ENCODE results near the gene CERS2.

CERS2 gene

DNA sequence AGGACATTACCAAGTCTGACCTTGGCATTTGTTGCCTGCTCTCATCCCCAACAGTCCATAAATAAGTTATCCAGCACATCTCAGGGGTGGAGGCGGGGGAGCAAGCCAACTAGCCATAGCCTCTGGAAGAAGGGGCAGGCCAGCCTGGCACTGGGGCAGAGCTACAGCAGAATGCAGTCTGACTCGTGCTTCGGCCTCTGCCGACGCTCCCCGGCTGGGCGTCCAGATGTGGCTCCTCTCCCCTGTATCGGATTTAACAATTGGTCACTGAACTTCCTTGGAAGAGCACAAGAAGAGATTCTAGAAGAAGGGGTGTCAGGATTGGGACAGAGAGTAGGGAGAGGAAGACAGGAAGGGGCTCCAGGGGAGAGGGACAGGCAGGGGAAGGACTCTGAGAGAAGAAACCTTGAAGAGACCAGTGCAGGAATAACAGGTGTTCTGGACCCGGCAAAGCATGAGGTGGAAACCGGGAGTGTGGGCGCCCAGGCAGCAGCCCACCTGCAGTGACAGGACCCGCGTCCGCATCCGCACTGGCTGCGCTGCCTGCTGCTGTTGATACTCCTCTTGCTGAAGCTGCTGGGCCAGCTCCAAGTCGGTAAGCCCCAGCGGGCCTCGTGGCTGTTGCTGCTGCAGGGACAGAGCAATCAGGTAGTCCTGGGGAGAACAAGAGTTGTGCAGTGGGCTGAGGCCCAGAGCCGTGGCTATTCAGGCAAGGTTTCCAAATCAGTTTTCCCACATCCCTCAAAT, 22.7 kb upstream of the CERS2 start:
- DNase-seq (ENCODE audit: low read depth) = no peak

DNA sequence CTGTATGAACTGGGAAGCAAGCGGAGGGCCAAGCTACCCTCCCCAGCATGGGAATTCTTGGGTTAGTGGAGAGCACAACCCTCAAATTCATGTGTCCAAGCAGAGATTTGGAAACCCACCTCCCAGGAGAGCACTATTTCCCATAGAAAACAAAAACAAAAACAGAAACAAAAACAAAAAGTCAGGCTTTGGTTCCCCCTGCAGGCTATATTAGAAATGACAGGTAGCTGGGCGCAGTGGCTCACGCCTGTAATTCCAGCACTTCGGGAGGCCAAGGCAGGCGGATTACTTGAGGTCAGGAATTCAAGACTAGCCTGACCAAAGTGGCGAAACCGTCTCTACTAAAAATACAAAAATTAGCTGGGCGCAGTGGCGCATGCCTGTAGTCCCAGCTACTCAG, 21.3 kb upstream of the CERS2 start:
- no peak for DNase-seq (ENCODE audit: low read depth)

DNA sequence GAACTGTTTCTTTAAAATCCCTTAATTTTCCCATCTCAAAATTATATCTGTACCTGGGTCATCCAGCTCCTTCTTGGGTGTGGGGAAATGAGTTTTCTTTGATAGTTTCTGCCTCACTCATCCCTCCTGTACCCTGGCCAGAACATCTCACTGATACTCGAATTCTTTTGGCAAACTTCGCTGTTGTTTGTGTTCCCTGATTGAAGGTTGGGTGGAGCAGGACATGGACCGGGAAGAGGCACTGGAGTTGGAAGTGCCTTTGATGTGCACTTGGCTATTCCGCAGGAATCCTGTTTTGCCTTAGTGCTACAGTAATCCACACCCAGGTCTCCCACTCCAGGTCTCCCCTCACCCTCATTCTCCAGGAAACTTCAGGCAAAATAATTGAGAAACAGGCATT, 20.8 kb upstream of the CERS2 start:
- DNase-seq (ENCODE audit: low read depth) = no peak

DNA sequence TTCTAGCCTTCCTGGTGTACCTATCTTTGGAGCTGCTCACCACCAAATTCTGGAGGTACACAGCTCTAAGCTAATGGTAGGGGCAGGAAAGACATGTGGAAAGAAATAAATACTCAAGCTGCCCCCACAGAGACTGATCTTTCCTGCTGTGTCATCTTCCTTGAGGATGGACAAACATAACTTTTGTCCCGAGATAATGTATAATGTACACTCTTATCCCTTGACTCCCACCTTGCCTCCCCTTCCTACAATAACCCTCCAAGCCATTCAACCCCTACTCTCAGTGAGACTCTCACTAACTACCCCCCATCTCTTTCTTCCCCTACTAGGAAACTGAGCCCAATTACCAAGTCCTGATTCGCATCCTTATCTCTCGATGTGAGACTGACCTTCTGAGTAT, 19.6 kb upstream of the CERS2 start:
- no peak for DNase-seq (ENCODE audit: low read depth)

DNA sequence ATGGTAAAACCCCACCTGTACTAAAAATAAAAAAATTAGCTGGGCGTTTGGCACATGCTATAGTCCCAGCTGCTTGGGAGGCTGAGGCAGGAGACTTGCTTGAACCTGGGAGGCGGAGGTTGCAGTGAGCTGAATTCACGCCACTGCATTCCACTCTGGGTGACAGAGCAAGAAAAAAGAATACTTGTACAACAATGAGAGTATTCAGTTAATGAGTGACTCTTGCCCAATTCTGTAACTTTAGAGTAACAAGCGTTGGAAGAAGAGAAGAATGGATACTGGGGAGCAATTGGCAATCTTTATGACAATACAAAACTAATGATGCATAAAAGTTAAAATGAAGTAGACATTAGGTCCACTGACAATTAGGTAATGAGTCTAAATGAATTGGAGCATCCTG, 18.0 kb upstream of the CERS2 start:
- DNase-seq (ENCODE audit: low read depth) = no peak

DNA sequence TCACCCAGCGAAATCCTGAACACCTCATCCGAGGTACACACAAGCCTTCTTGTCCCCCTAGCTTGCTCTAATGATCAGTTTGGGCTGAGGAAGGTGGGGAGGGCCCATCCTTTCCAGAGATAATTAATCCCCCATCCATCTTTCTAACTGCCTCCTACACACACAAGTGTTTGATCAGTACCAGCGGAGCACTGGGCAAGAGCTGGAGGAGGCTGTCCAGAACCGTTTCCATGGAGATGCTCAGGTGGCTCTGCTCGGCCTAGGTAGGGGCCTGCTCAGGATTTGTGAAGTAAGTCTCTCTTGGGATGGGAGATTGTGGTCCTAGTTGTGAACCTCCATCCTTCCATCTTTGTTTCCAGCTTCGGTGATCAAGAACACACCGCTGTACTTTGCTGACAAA, 13.3 kb upstream of the CERS2 start:
- DNase-seq (ENCODE audit: low read depth) = no peak

DNA sequence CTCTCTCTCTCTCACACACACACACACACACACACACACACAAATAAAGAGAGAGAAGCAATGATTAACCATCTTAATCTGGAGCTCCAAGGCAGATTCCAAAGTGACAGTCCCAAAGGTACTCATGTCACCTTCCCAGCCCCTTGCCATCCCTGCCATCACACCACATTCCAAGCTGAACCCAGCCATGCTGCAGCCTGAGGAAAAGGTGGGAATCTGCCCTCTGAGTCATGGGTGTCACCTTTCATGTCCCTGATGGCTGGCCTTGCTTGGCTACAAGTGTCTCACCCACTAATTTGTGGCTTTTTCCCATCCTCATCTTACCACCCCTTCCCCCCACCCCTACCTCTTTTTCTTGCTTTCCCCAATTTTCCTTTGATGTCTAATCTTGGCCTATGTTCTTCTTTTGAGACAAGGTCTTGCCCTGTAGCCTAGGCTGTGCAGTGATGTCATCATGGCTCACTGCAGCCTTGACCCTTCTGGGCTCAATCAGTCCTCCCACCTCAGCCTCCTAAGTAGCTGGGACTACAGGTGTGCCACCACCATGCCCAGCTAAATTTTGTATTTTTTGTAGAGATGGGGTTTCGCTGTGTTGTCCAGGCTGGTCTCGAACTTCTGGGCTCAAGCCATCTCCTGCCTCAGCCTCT, 10.7 kb upstream of the CERS2 start:
- DNase-seq (ENCODE audit: low read depth) = no peak

DNA sequence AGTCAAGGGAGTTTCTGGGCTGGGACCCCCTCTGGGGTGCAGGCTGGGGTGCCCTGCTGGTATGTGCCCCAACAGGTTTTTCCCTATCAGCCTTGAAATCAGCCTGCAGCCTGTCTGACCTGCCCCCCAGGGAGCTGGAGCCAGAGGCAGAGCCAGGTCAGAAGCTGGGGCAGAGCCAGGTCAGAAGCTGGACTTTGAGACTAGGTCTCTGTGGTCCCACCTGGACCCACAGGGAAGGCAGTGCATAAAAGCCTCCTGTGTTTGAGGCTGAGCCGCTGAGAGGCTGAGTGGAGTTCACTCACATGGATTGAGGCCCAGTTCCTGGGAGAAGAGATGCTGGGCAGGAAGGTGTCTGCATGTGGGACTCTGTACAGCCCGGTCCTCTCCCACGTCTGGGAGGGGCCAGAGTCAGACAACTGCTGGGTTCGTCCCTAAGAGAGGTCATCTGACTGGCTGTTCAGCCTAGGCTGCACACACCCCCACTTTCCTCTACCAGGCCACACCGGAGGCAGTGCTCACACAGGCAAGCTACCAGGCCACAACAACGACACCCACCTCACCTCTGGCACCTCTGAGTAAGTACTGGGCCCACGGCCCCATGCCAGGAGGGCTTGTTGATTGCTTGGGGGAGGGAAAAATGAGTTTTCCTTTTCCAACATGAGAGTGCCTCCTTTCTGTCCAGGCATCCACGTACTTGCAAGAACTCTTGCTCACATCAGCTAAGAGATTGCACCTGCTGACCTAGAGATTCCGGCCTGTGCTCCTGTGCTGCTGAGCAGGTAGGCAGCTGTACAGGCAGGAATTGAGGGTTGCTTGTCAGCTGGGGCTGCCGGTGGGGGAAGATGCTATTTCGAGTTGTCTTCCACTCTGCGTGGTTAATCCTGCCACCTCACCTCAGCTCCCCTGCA, 7.4 kb upstream of the CERS2 start, which contains the start of gene ANXA9:
ANXA9 (plus strand) TSS at position 488 of the 908 bp plus-strand sequence. CDS start 814 bp downstream, outside the sequence.
- DNase-seq (ENCODE audit: low read depth) = no peak

DNA sequence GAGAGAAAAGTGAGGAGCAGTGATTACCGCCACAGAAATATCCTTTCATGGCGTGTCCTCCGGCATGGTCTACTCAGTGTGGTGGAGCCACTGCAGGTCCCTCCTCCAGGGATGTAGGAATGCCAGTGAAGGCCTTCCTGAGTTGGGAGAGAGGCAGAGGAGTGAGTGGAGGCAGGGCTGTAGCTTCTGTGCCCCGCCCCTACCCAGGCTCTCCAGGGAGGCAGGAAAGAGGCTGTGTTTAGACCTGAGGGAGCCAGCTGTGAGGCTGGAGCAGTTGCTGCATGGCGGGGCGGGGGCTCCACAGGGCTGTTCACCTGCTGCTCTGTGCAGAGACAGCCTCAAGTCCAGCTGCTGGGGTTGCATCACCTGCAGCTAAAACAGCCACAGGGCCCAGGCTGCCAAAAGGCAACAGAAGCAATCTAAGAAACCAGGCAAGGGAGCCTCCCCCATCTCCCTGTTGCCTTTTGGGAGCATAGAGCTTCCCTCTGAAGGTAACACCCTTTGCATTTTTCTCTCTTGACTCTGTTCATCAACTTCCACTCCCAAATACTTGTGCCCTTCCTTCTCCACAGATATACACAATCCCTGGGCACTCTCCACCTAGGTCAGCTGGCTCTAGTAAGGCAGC, 6.7 kb upstream of the CERS2 start:
- DNase-seq (ENCODE audit: low read depth) = no peak

DNA sequence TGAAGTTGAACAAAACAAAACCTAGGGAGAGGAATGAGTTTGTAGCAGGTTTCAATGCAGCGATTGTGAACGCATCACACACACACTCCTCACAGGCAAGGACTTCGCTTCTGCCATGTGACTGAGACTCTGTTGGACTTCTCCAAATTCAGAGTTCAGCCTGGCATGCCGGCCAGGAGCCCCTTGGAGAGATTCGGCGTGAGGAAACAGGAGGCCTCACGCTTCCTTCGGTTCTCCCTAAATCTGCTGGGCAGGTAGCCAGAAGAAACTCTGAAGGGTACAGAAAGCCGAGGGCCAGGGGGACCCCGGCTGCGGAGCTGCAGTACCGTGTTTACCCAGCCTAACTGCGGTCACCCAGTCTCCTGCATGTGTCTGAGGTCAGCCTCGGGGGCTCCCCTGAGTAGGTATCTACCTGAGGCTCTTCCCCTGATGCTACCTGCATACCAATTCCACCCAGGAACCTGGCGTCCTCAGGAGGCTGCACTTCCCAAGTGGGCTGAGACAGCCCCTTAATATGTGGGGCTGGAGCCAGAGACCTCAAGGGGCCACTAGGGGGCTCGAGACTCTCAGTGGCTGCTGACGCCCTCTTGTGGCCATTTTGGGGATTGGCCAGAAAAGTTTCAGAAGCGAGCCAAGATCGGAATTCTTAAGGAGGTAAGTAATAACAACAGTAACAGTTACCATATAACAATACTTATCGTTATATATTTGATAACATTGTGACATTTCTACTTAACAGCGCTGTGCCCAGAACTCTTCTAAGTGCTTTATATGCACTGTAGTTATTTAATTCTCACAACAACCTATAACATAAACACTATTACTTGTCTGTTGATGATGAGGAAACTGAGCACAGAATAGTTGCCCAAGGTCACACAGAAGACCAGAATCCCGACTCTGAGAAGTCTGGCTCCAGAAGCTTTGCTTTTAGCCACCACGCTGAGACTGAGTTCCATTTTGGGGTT, 4.7 kb upstream of the CERS2 start:
- DNase-seq (ENCODE audit: low read depth) = peak; percentile 70

DNA sequence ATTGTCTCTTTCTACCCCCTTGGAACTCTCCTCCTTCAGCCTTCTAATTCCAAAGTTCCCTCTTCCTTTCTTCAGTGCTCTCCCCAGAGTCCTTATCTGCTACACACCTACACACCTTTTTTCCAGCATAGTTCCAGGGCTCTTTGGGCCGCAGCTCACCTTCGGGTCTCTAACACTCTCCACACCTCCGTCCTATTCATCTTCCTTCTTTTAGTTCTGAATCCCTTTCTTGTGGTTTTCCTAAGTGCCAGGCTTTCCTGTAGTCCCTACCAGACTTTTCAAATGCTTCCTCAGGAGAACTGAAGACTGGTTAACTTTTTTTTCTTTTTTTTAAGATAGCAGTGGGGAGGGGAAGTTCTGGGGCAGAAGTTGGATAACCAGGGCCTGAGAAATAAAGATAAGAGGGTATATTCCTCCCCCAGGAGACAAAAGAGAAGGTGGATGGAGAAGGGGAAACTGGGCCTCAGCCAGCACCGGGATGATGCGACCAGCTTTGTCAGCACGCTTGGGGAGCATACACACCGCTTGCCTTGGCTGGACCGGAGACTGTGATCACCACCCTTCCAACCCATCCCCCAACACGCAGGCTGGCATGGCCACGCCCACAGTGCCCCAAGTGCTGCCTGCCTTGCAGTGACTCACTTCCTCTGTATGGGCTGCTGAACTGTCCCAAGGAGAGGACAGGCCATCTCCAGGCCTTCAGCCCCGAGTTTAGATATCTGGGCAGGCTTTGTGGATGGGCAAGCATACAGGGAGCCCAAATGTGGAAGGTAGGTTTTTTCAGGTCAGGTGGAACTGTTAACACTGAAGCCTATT, 2.5 kb upstream of the CERS2 start:
- no peak for DNase-seq (ENCODE audit: low read depth)

DNA sequence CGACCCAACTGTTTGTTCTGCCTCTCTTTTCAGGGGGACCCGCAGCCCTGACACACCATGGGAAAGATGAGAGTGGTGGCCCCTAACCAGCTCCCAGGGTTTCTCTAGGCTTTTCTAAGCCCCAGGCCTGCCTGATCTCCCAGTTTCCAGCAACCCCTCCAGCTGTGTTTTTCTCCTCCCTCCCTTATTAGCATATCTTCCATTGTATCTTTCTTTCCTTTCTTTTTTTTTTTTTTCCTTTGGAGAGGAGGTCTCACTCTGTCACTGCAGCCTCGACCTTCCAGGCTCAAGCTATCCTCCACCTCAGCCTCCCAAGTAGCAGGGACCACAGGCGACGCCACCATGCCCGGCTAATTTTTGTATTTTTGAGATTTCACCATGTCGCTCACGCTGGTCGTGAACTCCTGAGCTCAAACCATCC, 1.8 kb upstream of the CERS2 start:
- DNase-seq (ENCODE audit: low read depth) = no peak

DNA sequence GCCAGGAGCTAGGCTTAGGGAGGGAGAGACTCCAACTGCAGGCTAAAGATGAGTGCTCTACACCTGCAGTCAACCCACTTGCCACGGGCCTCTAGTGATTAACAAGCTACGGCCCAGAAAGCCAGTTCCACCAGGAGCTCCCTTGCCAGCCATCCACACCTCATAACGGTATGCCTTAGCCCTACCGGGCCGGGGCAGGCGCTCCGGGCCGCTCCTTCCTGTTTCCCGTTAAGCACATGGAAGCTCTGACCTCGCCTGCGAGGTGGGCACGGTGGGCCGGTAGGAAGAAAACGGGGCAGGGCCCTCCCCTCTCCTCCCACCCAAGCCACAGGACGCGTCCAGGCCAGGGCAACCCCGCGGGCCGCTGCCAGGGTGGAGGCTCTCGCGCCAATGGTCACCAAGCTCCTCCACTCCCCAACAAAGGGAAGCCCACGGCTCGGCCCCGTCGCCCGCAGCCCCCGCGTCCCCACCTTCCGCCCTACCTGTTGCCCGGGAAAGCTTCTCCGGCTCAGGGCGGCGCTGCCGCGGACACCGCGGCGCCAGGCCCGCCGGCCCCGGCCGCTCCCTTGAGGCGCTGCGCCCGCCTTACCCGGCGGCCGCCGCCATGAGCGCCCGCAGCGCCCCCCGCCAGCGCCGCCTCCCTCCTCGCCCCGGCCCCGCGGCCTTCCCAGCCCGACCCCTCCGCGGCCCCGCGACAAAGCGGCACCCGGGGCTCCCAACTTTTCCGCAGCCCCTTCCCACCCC, 627 bp downstream of the CERS2 start:
- no peak for DNase-seq (ENCODE audit: low read depth)

DNA sequence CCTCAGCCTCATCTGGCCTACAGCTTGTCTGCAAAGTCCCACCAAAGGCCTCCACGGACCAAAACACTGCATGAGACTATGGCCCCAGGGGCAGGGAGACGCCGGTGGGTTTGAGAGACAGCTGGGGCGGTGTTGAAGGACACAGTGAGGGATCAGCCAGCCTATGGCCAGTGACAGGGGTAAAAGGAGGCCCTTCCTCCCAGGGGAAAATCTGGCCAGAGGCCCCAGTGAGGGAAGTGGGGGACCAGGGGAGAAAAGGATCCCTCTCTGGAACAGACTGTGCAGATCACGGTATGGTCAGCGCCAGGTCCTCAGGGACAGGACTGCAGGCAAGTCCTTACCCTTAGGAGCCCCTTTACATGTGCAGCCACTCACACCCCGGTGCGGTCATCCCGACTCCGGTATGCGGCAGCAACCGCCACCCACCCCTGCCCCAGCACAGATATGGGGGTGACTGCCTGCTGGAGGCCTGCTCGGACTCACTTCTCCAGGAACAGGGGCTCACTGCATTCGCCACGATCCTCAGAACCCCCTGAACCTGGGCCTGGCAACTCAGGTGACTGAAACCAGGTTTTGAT, 1.3 kb downstream of the CERS2 start:
- DNase-seq (ENCODE audit: low read depth) = no peak

DNA sequence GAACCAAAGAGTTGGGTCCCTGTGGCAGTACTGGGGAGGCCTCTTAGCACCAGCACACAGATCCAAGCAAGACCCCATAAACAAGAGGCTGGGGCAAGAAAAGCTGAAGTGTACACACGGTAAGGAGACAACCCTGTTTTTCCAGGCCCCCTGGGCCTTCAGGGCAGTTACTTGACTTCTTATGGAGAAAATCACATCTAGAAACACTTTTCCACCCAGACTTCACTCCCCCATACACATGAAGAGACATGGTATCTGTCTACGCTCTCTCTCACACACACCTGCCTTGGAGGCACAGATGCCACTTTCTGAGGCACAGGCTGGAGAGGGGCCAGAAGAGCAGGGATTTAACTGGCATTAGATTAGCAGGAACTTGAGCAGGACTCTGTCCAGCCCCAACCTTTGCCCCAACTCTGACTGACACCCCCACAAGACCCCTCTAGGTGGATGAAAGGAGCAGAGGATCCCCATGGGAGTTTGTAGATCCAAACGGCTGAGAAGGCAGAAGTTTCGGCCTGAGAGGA, 2.2 kb downstream of the CERS2 start:
- no peak for DNase-seq (ENCODE audit: low read depth)

DNA sequence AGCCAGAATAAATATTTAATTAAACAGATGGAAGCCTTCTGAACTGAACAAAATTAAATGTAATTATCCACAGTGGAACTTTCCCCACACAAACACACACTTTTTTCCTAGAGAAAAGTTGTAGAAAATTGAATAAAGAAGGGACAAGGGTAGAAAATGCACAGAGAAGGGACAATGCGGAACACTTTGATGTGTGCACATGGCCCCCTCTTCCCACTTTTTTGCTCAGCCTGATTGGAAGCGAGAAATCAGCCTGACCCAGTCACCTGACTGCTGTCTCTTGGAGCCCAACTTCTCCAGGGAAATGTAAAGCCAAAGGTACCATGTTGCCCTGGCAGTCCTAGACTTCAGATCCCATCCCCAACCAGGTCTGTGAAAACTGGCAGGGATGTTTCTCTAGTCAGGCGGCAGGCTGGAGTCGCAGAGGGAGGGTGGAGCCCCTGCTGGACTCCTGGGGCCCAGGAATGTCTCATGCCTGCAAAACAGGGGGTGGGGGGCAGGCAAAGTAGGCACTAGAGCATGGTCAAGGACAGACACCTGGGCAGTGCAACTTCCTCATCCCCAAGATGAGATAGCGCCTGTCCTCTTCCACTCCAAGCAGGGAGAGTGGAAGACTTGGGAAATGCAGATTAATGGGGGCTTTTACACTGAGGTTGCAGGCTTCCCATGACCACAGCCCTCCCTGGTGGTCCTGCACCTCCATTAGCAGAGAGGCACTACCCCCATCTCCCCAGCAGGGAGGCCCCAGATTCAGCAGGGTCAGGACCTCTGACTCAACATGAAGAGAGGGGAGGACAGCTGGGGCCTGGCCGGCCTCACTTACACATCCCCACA, 2.8 kb downstream of the CERS2 start:
- no peak for DNase-seq (ENCODE audit: low read depth)

DNA sequence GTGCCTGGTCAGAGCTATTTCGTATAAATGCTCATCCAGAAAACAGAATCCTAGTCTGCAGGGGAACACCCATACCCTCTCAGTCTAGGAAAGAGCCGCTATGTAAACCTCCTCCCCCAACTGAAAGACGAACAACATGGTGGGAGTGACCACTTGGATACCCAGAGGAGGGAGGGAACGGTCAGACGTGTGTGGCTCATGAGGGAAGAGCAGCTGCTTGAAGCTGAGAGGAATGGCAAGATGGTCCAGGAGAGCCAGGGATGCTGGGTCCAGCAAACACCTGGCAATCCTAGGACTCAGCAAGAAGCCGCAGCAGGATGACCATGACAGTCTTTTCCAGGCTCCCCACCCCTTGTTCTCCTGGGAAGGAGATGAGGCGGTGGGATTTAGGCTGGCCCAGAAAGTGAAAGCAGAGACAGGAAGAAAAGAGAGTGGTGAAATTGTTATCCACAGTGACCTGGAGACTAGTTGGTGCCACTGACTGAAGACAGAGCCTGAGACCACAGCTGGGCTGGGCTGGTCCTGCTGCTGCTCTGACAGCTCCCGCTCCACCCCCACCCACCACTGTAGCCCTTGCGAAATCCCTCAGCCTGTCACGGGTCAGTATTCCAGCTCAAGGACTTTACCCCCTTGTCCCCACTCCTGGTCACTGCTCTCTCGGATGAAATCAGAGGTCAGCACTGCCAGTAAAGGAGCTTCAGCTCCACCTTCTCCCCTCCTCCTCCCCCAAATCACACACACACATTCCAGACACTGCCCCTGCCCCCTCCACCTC, 3.6 kb downstream of the CERS2 start:
- no peak for DNase-seq (ENCODE audit: low read depth)
